PC-3 (cell line): ENCODE data around the gene FOXR1. TPM values are rescaled to one million over a fixed set of nuclear protein-coding genes. Genes with fewer than 3 reads are reported as not detected.
A peak's percentile ranks its signal among the peaks of the same experiment; 100 is the strongest.

Source experiments
- ATAC-seq: fragments of 200-7000 bp; cut with Tn5 transposase; 2 replicates; pipeline ENCODE4 v1.9.1; 2020; ENCODE audit warnings: mild to moderate bottlenecking, moderate library complexity
- BruUV-seq: library from RNA; stranded (reverse); fragments of 400-500 nt; replicated peaks from 2 replicates; lab custom pipeline; 2021; lab: Mats Ljungman, UMichigan
- CTCF ChIA-PET: fragments of 300-600 bp; sonication (Branson Sonifier 250); formaldehyde crosslinking; loops from one replicate; lab custom pipeline; 2022; ENCODE audit warnings: antibody characterized with exemption; lab: Charles Lee
- POLR2A ChIA-PET: fragments of 300-600 bp; sonication (Branson Sonifier 250); formaldehyde crosslinking; loops from one replicate; lab custom pipeline; 2022; ENCODE audit warnings: antibody characterized with exemption; ENCODE audit not compliant: unreplicated experiment; lab: Charles Lee
- DNase-seq: peaks from one replicate; pipeline ENCODE4 v3.0.0-alpha.2; 2015
- H2AFZ ChIP-seq: fragments of 300-600 bp; sonication (generic); 2 replicates; pipeline ENCODE4 v1.6.0; 2016; ENCODE audit warnings: antibody characterized with exemption, low read length
- H3F3A ChIP-seq: fragments of 300-600 bp; sonication (generic); one replicate; pipeline ENCODE4 v1.6.0; 2017; ENCODE audit warnings: antibody characterized with exemption, low read length, control low read depth, mild to moderate bottlenecking; ENCODE audit not compliant: unreplicated experiment
- H3K27ac ChIP-seq: fragments of 300-600 bp; sonication (generic); 2 replicates; pipeline ENCODE4 v1.5.1; 2016; ENCODE audit warnings: mild to moderate bottlenecking, low read length
- H3K27me3 ChIP-seq: fragments of 300-600 bp; sonication (generic); 2 replicates; pipeline ENCODE4 v1.6.1; 2016; ENCODE audit warnings: low read length, mixed read lengths
- H3K36me3 ChIP-seq: fragments of 300-600 bp; sonication (generic); 2 replicates; pipeline ENCODE4 v1.6.1; 2016; ENCODE audit warnings: low read depth, mixed run types, low read length, mixed read lengths
- H3K4me1 ChIP-seq: fragments of 300-600 bp; sonication (generic); 2 replicates; pipeline ENCODE4 v1.5.1; 2016; ENCODE audit warnings: low read length; ENCODE audit not compliant: insufficient read depth
- H3K4me2 ChIP-seq: fragments of 300-600 bp; sonication (generic); 2 replicates; pipeline ENCODE4 v1.6.0; 2016; ENCODE audit warnings: low read length
- H3K4me3 ChIP-seq: fragments of 300-600 bp; sonication (generic); 2 replicates; pipeline ENCODE4 v1.5.1; 2016; ENCODE audit warnings: mild to moderate bottlenecking, low read length, mixed read lengths
- H3K79me2 ChIP-seq: fragments of 300-600 bp; sonication (generic); 2 replicates; pipeline ENCODE4 v1.6.1; 2017; ENCODE audit warnings: low read length, mixed read lengths
- H3K9ac ChIP-seq: fragments of 300-600 bp; sonication (generic); 2 replicates; pipeline ENCODE4 v1.6.0; 2016; ENCODE audit warnings: mild to moderate bottlenecking, low read length
- H3K9me2 ChIP-seq: fragments of 300-600 bp; sonication (generic); replicated peaks from 2 replicates; pipeline ENCODE4 v1.6.1; 2016; ENCODE audit warnings: mixed run types, low read length, mixed read lengths
- H3K9me3 ChIP-seq: fragments of 300-600 bp; sonication (generic); 2 replicates; pipeline ENCODE4 v1.6.1; 2016; ENCODE audit warnings: low read length, mixed read lengths
- H4K20me1 ChIP-seq: fragments of 300-600 bp; sonication (generic); 2 replicates; pipeline ENCODE4 v1.6.1; 2016; ENCODE audit warnings: low read length, mixed read lengths
- EZH2 ChIP-seq: fragments of 300-600 bp; sonication (generic); IDR thresholded peaks from one replicate; pipeline ENCODE4 v1.6.1; 2017; ENCODE audit warnings: antibody characterized with exemption, mild to moderate bottlenecking, low read length; ENCODE audit not compliant: unreplicated experiment
- EZH2phosphoT487 ChIP-seq: fragments of 300-600 bp; sonication (generic); IDR thresholded peaks from 2 replicates; pipeline ENCODE4 v1.6.1; 2018; ENCODE audit warnings: mild to moderate bottlenecking, antibody characterized with exemption, low read length, borderline replicate concordance
- intact Hi-C: fragments of 100-400 bp; cut with micrococcal nuclease; formaldehyde crosslinking; loops from 2 replicates; pipeline ENCODE4 v1.9.0; 2023
- total RNA-seq: library from RNA; depleted of rRNA; stranded (reverse); fragments of >200 nt; gene quantifications from 2 replicates; pipeline ENCODE4 v1.2.3, GENCODE V29; 2014
- TF ChIP-seq, protein P1 (sequence below): fragments of 300-600 bp; sonication (generic); conservative IDR thresholded peaks from 2 replicates; pipeline ENCODE4 v1.5.1; 2017; ENCODE audit warnings: antibody characterized with exemption, low read depth, mild to moderate bottlenecking, low read length

The FOXR1 gene
- total RNA-seq, 1 experiment from 2014 or later: not detected

- ChIA-PET CTCF (interaction anchor here (0.7 kb wide), 1 partner anchor 146 kb away, joined by 3 read pairs; no protein-coding TSS in a partner anchor), POLR2A (no interaction called here)
- TF ChIP-seq EZH2phosphoT487 (no peak), EZH2 (no peak)
- TF ChIP-seq, protein P1, sequence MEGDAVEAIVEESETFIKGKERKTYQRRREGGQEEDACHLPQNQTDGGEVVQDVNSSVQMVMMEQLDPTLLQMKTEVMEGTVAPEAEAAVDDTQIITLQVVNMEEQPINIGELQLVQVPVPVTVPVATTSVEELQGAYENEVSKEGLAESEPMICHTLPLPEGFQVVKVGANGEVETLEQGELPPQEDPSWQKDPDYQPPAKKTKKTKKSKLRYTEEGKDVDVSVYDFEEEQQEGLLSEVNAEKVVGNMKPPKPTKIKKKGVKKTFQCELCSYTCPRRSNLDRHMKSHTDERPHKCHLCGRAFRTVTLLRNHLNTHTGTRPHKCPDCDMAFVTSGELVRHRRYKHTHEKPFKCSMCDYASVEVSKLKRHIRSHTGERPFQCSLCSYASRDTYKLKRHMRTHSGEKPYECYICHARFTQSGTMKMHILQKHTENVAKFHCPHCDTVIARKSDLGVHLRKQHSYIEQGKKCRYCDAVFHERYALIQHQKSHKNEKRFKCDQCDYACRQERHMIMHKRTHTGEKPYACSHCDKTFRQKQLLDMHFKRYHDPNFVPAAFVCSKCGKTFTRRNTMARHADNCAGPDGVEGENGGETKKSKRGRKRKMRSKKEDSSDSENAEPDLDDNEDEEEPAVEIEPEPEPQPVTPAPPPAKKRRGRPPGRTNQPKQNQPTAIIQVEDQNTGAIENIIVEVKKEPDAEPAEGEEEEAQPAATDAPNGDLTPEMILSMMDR: no peak
- H4K20me1 ChIP-seq: no peaks in the 10 kb centered on the region
- H3K36me3 ChIP-seq: no peaks in the 10 kb centered on the region
- H3K9me3 ChIP-seq: no peaks in the 10 kb centered on the region
- no peak overlapping the region for H2AFZ ChIP-seq
- peaks cover 10% of the 10 kb centered on the region for H3K79me2 ChIP-seq
- no peaks in the 10 kb centered on the region for H3F3A ChIP-seq
- no peak overlapping the region for H3K4me3 ChIP-seq
- no peak for DNase-seq
- no peaks in the 10 kb centered on the region for H3K9me2 ChIP-seq
- ATAC-seq: no peak
- no TSS peak for BruUV-seq
- no peak overlapping the region for H3K27ac ChIP-seq
- no peak overlapping the region for H3K4me2 ChIP-seq
- H3K9ac ChIP-seq: no peak overlapping the region
- H3K4me1 ChIP-seq: peaks cover 41% of the 10 kb centered on the region
- intact Hi-C loops: no loop called here
- no peaks in the 10 kb centered on the region for H3K27me3 ChIP-seq
Observed at GRCh38 chr11:118931571-118931970, 40.0 kb upstream of the FOXR1 start.

DNA sequence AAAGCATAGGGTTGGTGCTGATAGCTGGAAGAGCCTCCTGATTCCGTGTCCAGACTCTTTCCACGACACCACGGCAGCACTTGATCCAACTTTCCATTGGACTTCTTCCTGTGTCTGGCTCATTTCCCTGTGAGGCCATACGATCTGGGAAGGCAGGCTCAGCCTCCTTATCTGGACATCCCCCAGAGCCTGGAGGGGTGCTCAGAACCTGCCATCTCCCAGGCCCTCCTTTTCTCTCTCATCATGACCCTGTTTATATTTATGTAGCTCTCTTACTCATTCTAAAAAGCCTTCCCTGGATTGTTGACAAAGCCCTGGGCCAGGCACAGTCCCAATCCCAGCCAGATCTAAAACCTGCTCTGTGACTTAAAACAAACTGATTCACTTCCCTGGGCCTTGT, 38.1 kb upstream of the FOXR1 start:
- TF ChIP-seq, protein P1: no peak
- TF ChIP-seq EZH2phosphoT487 (no peak), EZH2 (no peak)
- H4K20me1 ChIP-seq: no peaks in the 10 kb centered on the region
- H3K4me3 ChIP-seq: no peak overlapping the region
- peak overlapping the region; percentile 10 for H3K4me2 ChIP-seq
- ChIA-PET CTCF (interaction anchor here (0.5 kb wide), 2 partner anchors 24 to 98 kb away, joined by 3 to 5 read pairs; no protein-coding TSS in a partner anchor), POLR2A (no interaction called here)
- no peak overlapping the region for H2AFZ ChIP-seq
- no peaks in the 10 kb centered on the region for H3K36me3 ChIP-seq
- peak; percentile 86 for DNase-seq
- intact Hi-C loops: no loop called here
- no peaks in the 10 kb centered on the region for H3K27me3 ChIP-seq
- no peak overlapping the region for H3K9ac ChIP-seq
- no peaks in the 10 kb centered on the region for H3F3A ChIP-seq
- H3K9me3 ChIP-seq: no peaks in the 10 kb centered on the region
- no peaks in the 10 kb centered on the region for H3K79me2 ChIP-seq
- peak; percentile 6; the same call in 1 of the 2 replicates for ATAC-seq
- H3K27ac ChIP-seq: peak overlapping the region; percentile 9
- H3K9me2 ChIP-seq: no peaks in the 10 kb centered on the region
- H3K4me1 ChIP-seq: peaks cover 32% of the 10 kb centered on the region
- no TSS peak for BruUV-seq

DNA sequence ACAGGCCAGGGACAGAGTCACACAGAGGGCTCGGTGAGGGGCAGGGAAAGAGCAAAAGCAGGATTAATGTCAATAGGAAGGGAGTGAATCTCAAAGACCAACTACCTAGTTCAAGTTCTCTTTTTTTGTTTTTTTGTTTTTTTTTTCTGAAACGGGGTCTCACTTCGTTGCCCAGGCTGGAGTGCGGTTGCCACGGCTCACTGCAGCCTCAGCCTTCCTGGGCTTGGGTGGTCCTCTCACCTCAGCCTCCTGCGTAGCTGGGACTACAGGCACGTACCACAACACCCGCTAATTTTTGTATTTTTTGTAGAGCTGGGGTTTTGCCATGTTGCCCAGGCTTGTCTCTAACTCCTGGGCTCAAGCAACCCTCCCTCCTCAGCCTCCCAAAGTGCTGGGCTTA, 36.2 kb upstream of the FOXR1 start:
- BruUV-seq: no TSS peak
- Histone ChIP-seq H3K4me1 (peaks cover 34% of the 10 kb centered on the region), H3K27me3 (no peaks in the 10 kb centered on the region), H3K9me2 (no peaks in the 10 kb centered on the region), H3K36me3 (no peaks in the 10 kb centered on the region), H3F3A (no peaks in the 10 kb centered on the region), H3K79me2 (no peaks in the 10 kb centered on the region), H3K27ac (no peak overlapping the region), H4K20me1 (no peaks in the 10 kb centered on the region), H3K9me3 (no peaks in the 10 kb centered on the region), H3K4me2 (no peak overlapping the region), H3K9ac (no peak overlapping the region), H2AFZ (no peak overlapping the region), H3K4me3 (no peak overlapping the region)
- POLR2A ChIA-PET: no interaction called here
- ATAC-seq (no peak), DNase-seq (no peak)
- intact Hi-C loops: no loop called here
- TF ChIP-seq EZH2 (no peak), EZH2phosphoT487 (no peak)
- TF ChIP-seq, protein P1: no peak
- CTCF ChIA-PET: interaction anchor here (0.8 kb wide), 1 partner anchor 9 kb away, joined by 4 read pairs; the partner anchor contains the start of gene BCL9L
